PC-9 (cell line): Measurements from ENCODE around the gene SDCCAG8. TPM values are rescaled to one million over a fixed set of nuclear protein-coding genes. Genes with fewer than 3 reads are reported as not detected.

Experiments used
- BruUV-seq: library from RNA; stranded (reverse); fragments of 400-500 nt; replicated peaks from 2 replicates; lab custom pipeline; 2021; lab: Mats Ljungman, UMichigan
- CTCF ChIA-PET: fragments of 300-600 bp; sonication (Branson Sonifier 250); formaldehyde crosslinking; loops from one replicate; lab custom pipeline; 2022; ENCODE audit warnings: antibody characterized with exemption; lab: Charles Lee
- POLR2A ChIA-PET: fragments of 300-600 bp; sonication (Branson Sonifier 250); formaldehyde crosslinking; loops from one replicate; lab custom pipeline; 2022; ENCODE audit warnings: antibody characterized with exemption; ENCODE audit not compliant: unreplicated experiment; lab: Charles Lee
- DNase-seq, 2 experiments: peaks; one replicate each; pipeline versions ENCODE4 v3.0.0 to v3.0.0-alpha.2; 2015 to 2022; ENCODE audit warnings: mixed read lengths in 1 of 2
- H2AFZ ChIP-seq: fragments of 200-600 bp; sonication (generic); 2 replicates; pipeline ENCODE4 v1.8.1; 2017; ENCODE audit warnings: antibody characterized with exemption
- H3F3A ChIP-seq: fragments of 200-600 bp; sonication (generic); 2 replicates; pipeline ENCODE4 v1.8.1; 2017; ENCODE audit warnings: antibody characterized with exemption, mild to moderate bottlenecking, low read depth; ENCODE audit not compliant: insufficient read depth
- H3K27ac ChIP-seq: fragments of 200-600 bp; sonication (generic); 2 replicates; pipeline ENCODE4 v1.6.1; 2016; ENCODE audit warnings: mixed run types
- H3K27me3 ChIP-seq: fragments of 200-600 bp; sonication (generic); 2 replicates; pipeline ENCODE4 v1.6.1; 2016; ENCODE audit warnings: low read depth, mixed run types; ENCODE audit not compliant: insufficient read depth
- H3K36me3 ChIP-seq: fragments of 200-600 bp; sonication (generic); 2 replicates; pipeline ENCODE4 v1.6.1; 2016; ENCODE audit warnings: low read depth, mixed run types
- H3K4me1 ChIP-seq: fragments of 200-600 bp; sonication (generic); replicated peaks from 2 replicates; pipeline ENCODE4 v1.6.1; 2016; ENCODE audit warnings: mixed run types; ENCODE audit not compliant: insufficient read depth
- H3K4me2 ChIP-seq: fragments of 200-600 bp; sonication (generic); 2 replicates; pipeline ENCODE4 v1.6.1; 2017; ENCODE audit warnings: mixed run types
- H3K4me3 ChIP-seq: fragments of 200-600 bp; sonication (generic); 2 replicates; pipeline ENCODE4 v1.6.1; 2016; ENCODE audit warnings: mixed run types
- H3K79me2 ChIP-seq: fragments of 200-600 bp; sonication (generic); 2 replicates; pipeline ENCODE4 v1.6.1; 2017; ENCODE audit warnings: low read depth, mixed run types
- H3K9me2 ChIP-seq: fragments of 200-600 bp; sonication (generic); 2 replicates; pipeline ENCODE4 v1.8.1; 2017; ENCODE audit warnings: mild to moderate bottlenecking; ENCODE audit not compliant: insufficient read depth
- H3K9me3 ChIP-seq: fragments of 200-600 bp; sonication (generic); 2 replicates; pipeline ENCODE4 v1.8.1; 2016; ENCODE audit warnings: low read depth; ENCODE audit not compliant: insufficient read depth
- H4K20me1 ChIP-seq: fragments of 200-600 bp; sonication (generic); 2 replicates; pipeline ENCODE4 v1.8.1; 2017; ENCODE audit not compliant: insufficient read depth
- EZH2 ChIP-seq: fragments of 200-600 bp; sonication (generic); IDR thresholded peaks from 2 replicates; pipeline ENCODE4 v1.8.0; 2017; ENCODE audit warnings: antibody characterized with exemption, low read depth
- intact Hi-C: fragments of 100-400 bp; cut with micrococcal nuclease; formaldehyde crosslinking; loops from one replicate; pipeline ENCODE4 v1.10.0; 2022; ENCODE audit not compliant: unreplicated experiment
- total RNA-seq: library from RNA; stranded (reverse); gene quantifications from 2 replicates; pipeline ENCODE4 v1.2.3, GENCODE V29; 2021
- TF ChIP-seq, protein P1 (sequence below): fragments of 200-600 bp; sonication (generic); conservative IDR thresholded peaks from 2 replicates; pipeline ENCODE4 v1.6.1; 2017; ENCODE audit warnings: mixed run types, antibody characterized with exemption, mild to moderate bottlenecking, moderate library complexity

Gene SDCCAG8
- total RNA-seq, 1 experiment from 2014 or later, result 22.7 TPM

DNA sequence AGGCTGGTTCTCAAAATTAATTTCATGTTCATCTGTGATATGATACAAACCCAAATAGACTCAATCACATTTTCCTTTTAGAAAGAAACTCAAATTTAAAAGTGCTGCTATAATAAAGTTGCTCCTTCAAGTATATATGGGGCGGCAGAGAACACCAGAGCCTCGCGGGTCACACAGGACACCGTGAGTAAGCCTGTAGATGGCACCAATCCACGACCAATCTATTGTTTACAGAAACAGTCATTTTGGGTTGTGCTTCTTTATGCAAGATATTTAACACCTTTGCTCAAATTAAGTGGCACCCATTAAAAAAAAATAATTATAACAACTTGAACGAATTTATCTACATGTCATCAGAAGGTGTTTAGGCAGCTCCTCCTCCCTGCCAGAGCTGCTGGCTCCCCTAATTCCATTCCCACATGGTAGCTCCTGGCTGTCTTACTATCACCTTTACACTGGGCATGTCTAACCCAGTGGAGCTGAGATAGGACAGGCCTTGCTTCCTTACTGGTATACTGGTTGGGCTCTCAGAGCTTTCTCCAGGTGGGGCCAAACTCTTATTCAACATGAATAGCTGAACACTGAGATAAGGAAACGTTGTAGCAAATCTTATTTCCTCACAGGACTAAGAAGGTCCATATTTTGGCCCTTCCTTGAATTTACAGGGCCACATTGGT is 287.0 kb downstream of the SDCCAG8 start:
- H3K79me2 ChIP-seq, result no peaks in the 10 kb centered on the region
- CTCF ChIA-PET, result no interaction called here
- intact Hi-C loops, result no loop called here
- H3K27me3 ChIP-seq, result no peaks in the 10 kb centered on the region
- H3K9me2 ChIP-seq, result no peaks in the 10 kb centered on the region; the same call in 1 of the 2 replicates
- no peaks in the 10 kb centered on the region; the same call in 1 of the 2 replicates for H3K36me3 ChIP-seq
- no peaks in the 10 kb centered on the region for H3K9me3 ChIP-seq
- no peak overlapping the region for H2AFZ ChIP-seq
- peaks cover 3% of the 10 kb centered on the region; the same call in 1 of the 2 replicates for H3F3A ChIP-seq
- POLR2A ChIA-PET, result interaction anchor here (0.7 kb wide), 1 partner anchor 19 kb away, joined by 8 read pairs; no protein-coding TSS in a partner anchor
- BruUV-seq, result no TSS peak
- no peaks in the 10 kb centered on the region for H3K4me1 ChIP-seq
- TF ChIP-seq, protein P1, sequence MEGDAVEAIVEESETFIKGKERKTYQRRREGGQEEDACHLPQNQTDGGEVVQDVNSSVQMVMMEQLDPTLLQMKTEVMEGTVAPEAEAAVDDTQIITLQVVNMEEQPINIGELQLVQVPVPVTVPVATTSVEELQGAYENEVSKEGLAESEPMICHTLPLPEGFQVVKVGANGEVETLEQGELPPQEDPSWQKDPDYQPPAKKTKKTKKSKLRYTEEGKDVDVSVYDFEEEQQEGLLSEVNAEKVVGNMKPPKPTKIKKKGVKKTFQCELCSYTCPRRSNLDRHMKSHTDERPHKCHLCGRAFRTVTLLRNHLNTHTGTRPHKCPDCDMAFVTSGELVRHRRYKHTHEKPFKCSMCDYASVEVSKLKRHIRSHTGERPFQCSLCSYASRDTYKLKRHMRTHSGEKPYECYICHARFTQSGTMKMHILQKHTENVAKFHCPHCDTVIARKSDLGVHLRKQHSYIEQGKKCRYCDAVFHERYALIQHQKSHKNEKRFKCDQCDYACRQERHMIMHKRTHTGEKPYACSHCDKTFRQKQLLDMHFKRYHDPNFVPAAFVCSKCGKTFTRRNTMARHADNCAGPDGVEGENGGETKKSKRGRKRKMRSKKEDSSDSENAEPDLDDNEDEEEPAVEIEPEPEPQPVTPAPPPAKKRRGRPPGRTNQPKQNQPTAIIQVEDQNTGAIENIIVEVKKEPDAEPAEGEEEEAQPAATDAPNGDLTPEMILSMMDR, result no peak
- no peak for TF ChIP-seq EZH2
- H4K20me1 ChIP-seq, result no peaks in the 10 kb centered on the region
- H3K4me2 ChIP-seq, result no peak overlapping the region
- no peak for DNase-seq
- no peak overlapping the region for H3K4me3 ChIP-seq
- no peak overlapping the region for H3K27ac ChIP-seq

GRCh38 chr1:243543501-243543900 is 287.7 kb downstream of the SDCCAG8 start:
- POLR2A ChIA-PET, result interaction anchor here (0.7 kb wide), 1 partner anchor 19 kb away, joined by 8 read pairs; no protein-coding TSS in a partner anchor
- no peak for DNase-seq
- Histone ChIP-seq H4K20me1 (no peaks in the 10 kb centered on the region), H3K27ac (no peak overlapping the region), H3K9me2 (no peaks in the 10 kb centered on the region), H3F3A (peaks cover 3% of the 10 kb centered on the region; the same call in 1 of the 2 replicates), H3K27me3 (no peaks in the 10 kb centered on the region), H3K4me1 (no peaks in the 10 kb centered on the region), H3K36me3 (no peaks in the 10 kb centered on the region; the same call in 1 of the 2 replicates), H3K9me3 (no peaks in the 10 kb centered on the region), H3K79me2 (no peaks in the 10 kb centered on the region), H2AFZ (no peak overlapping the region), H3K4me2 (no peak overlapping the region), H3K4me3 (no peak overlapping the region)
- TF ChIP-seq, protein P1, result no peak
- no peak for TF ChIP-seq EZH2
- CTCF ChIA-PET, result no interaction called here
- BruUV-seq, result no TSS peak
- intact Hi-C loops, result no loop called here

- Histone ChIP-seq H4K20me1 (no peaks in the 10 kb centered on the region), H3K4me2 (no peak overlapping the region), H3K27me3 (no peaks in the 10 kb centered on the region), H2AFZ (no peak overlapping the region), H3F3A (0 out of 2 replicates have a peak, but pooled peaks cover 9% of the 10 kb centered on the region), H3K4me3 (no peak overlapping the region), H3K9me2 (no peaks in the 10 kb centered on the region), H3K36me3 (no peaks in the 10 kb centered on the region; the same call in 1 of the 2 replicates), H3K27ac (no peak overlapping the region), H3K79me2 (no peaks in the 10 kb centered on the region), H3K9me3 (0 out of 2 replicates have a peak, but pooled peaks cover 7% of the 10 kb centered on the region), H3K4me1 (peaks cover 11% of the 10 kb centered on the region; the same call in 1 of the 2 replicates)
- POLR2A ChIA-PET, result no interaction called here
- no peak for DNase-seq
- no peak for TF ChIP-seq EZH2
- TF ChIP-seq, protein P1, result no peak
- CTCF ChIA-PET, result no interaction called here
- intact Hi-C loops, result no loop called here
- BruUV-seq, result no TSS peak
Measured at GRCh38 chr1:243546457-243546856, 290.6 kb downstream of the SDCCAG8 start.
